ENCODE measurements around the gene POLR2L. TPM values are rescaled to one million over a fixed set of nuclear protein-coding genes. Genes with fewer than 3 reads are reported as not detected.

The POLR2L gene
- total RNA-seq, 1 donor from 2014 or later = 64.4 TPM

DNA sequence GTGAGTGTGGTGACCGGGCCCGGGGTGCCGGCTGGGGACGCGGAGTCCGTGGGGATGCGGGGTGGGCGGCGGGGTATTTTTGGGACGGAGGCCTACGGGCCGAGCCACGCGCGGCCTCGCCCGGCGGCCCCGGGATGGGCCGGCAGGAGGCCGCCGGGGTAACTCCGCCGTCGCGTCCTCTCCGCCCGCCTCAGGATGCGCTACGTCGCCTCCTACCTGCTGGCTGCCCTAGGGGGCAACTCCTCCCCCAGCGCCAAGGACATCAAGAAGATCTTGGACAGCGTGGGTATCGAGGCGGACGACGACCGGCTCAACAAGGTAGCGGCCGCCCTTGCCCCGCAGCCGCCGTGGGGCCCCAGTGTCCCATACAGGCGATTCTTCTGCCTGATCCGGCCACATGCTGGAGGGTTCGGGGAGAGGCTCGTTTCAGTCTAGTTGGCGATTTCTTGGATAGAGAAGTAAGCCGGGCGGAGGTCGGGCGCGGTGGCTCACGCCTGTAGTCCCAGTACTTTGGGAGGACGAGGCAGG lies 32.2 kb downstream of the POLR2L start:
- DNase-seq = no peak

DNA sequence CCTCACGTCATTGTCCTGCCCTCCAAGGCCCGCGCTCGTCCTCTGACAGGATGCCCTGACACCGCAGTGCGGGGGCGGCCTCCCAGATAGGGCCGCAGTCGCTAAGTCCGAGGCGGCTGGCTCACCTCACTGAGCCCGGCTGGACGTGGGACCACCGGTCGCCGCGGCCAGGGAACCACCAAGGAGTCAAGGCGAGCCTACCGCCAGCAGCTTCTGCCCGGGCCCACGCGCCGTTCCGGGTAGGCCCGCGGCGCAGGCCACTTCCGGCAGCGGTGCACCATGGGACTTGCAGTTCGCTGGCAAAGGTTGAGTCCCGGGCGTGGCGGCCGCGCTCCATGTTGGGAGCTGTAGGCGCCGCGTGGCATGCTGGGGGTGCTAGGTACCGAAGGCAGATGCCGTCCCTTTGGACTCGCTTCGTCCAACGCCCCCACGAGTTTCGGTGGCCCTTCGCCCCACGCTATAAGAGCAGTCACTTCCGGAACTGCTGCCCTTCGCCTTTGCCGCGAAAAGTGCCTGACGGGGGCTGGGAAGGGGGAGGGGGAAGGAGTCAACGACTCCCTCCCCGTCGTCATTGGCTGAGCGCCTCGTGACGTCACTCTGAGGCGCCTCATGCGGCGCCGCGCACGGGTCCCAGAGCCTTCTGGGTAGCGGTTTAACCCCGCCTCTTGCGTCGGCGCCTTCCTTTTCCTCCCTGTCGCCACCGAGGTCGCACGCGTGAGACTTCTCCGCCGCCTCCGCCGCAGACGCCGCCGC lies 32.9 kb downstream of the POLR2L start, which contains the start of gene RPLP2:
RPLP2 (plus strand) TSS at position 681 of the 753 bp plus-strand sequence. CDS start 268 bp downstream, outside the sequence.
- DNase-seq = peak; percentile 99

DNA sequence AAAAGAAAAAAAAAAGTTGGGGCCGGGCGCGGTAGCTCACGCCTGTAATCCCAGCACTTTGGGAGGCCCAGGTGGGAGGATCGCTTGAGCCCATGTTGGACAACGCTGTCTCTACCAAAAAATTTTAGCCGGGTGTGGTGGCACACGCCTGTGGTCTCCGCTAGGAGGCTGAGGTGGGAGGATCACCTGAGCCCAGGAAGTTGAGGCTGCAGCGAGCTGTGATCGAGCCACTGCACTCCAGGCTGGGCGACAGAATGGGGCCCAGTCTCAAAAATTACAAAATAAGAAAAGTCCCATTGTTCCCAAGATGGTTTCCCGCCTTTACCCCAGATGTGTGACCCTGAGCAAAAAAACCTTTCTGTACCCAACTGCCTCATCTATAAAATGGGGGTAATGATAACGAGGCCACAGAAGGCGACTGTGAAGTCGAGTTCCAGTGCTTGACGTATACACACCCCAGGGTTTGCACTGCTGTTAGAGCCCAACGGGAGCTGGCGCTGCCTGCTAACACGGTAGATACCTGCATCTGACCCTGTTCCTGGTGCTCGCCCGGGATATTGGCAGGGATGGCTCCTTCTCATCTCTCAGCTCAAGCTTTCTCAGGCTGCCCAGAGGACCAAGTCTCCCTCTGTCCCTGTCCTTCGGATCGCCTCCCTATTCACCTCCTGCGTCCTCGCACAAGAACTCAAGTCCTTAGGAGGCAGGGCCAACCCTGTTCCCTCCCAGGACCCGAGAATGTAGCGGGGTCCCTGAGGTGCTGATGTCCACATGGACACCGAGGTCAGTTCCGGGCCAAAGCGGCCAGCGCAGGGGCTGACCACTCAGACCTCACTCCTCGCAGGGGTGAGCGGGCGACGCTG lies 33.7 kb downstream of the POLR2L start:
- no peak for DNase-seq

DNA sequence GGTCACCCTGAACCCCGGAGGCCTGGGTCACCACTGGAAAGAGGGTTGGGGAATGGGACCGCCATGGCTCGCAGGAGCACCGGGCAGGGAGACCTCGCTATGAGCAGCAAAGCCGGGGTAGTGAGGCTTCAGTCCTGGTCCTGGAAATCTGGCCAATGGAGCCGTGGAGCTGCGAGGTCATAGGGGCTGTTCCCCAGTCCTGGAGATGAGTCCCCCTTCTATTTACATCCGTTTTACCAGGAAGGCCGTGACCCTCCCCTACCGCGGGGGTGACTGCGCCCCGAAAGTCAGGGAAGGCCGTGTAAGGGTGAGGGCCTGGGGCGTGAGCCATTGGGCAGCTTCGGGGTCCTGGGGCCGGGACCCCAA lies 37.7 kb downstream of the POLR2L start:
- DNase-seq = no peak

DNA sequence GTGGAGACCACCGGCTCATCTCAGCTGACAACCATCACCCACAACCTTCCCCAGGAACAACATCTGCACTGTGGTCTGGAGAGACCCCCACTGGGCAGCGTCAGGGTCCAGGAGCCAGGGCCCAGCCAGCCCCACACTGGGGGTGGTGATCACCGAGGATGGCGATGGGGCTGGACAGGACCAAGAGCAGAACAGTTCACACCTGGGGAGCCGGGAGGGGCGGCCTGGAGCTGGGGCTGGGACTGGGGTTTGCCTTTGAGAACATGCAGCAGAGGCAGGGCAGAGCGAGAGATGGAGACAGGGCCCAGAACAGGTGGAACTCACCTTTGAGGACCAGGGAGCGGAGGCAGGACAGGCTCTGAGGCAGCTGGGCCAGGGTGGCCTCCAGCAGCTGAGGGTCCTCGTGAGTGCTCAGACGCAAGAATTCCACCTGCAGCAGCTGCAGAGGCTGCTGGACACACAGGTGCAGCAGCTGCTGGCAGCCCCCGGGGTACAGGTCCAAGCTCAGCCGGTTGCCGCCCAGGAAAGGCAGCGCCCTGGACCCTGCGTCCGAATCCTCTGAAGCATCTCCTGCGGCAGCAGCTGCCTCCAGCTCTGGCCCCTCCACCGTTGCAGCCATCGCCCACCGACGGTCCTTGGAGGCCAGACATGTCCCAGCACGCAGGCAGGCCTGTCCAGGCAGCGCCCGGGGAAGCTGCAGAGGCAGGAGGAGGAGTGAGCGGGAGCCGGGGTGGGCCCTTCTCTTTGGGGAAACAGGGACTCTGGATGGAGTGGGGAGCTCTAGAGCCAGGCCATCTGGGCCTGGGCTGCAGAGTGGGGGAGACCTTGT lies 38.3 kb downstream of the POLR2L start:
- DNase-seq = no peak

DNA sequence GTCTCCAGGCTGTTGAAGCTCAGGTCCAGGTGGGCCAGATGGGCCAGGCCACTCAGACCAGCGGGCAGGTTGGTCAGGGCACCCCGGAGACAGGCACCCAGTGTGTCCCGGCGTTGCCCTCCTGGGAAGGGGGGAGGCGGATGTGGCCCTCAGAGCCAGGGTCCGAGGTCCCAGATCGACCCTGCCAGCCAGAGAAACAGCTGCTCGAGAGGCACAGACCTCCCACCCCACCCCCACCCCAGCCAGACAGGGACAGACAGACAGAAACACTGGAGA lies 38.9 kb downstream of the POLR2L start:
- no peak for DNase-seq

DNA sequence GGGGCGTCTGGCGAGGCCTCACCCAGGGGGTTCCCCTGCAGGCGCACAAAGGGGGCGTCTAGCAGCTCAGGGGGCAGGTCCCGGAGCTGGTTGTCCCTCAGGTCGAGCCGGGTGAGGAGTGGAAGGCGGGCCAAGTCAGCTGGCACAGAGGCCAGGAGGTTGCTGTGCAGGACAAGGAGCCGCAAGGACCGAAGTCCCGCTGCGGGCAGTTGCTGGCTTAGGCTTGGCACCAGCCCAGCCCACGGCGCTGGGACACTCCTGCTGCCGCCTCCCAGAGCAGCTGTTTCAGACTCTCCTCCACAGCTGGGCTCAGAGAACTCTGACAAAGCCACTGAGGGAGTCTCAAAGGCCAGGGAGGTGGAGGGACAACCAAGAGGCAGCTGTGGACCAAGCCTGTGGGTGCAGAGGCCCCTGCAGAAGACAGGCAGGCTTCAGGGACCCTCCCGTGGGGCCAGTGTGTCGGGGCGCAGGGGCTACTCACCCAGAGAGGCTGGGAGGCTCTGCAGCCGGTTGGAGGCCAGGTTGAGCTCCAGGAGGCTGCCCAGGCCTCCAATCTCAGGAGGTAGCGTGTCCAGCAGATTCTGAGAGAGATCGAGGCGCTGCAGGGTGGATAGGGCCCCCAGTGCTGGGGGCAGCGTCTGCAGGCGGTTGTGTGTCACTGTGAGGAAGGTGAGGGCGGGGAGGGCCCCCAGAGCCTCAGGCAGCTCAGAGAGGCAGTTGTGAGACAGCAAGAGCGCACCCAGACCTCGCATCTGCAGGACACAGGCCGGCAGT lies 39.4 kb downstream of the POLR2L start:
- DNase-seq = no peak

DNA sequence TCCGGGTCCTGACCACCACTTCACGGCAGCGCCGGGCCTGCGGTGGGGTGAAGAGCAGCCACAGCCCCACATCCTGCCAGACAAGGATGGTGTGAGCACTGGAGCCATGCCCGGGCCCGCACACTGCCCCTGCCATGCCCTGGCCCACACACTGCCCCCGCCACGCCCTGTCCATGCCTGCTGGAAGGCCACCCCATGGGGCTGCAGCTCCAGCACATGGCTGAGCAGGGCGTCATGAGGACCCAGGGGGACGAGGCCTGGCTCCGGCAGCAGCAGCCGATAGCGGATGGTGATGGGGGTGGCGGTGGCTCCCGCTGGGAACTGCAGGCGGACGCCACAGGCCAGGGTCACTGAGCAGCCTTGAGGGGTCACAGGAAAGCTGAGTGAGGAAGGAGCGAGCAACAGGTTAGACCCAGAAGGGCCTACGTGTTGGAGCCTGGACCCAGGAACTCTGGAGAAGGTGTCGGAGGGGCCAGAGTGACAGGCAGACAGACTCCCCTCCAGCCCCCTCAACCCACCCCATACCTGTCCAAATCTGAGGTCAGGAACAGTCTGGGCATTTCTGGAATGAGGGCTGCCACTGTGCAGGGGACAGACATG lies 40.2 kb downstream of the POLR2L start:
- DNase-seq = no peak

DNA sequence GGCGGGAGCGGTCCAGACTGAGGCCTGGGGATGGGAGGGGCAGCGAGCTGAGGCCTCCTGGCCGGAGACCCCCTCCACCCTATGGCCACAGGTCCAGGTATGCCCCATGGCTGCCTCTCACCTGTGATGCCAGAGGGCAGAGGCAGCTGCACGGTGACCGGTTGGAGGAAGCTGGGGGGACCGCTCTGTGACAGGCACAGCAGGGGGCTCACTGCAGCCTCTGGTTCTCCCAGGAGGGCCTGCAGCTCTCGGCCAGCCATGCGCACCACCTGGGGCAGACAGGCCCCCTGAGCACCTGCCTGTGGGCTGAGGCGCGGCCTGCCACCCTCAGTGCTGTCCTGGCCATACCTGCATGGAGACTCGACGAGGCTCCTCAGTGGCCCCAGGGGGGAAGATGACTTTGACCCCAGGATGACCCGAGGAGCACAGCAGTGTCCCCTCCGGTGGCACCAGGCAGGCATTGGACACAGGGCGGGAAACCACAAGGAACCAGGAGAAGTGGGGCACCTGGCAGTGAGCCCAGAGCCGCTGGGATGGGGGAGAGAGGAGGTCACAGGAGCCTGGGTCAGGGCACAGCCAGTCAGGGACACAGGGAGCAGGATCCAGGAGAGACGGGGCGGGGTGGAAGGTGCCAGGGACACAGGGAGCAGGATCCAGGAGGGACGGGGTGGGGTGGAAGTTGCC lies 41.1 kb downstream of the POLR2L start:
- no peak for DNase-seq

DNA sequence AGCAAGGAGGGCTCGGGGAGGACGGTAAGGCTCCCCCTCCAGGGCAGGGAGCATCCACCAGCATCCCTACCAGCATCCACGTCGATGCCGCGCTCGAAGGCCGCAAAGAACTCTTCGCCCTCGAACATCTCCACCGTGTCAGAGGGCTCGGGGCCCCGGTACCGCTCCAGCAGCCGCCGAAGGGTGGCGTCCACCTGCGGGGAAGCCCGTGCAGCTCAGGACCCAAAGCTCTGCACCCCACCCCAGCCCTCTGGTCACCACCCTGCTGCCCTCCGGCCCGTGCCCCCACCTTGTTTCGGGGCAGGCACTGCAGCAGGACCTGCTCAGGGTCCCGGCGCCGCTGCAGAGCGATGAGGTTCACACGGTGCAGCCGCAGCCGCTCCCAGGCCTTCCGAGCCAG lies 41.9 kb downstream of the POLR2L start:
- no peak for DNase-seq

DNA sequence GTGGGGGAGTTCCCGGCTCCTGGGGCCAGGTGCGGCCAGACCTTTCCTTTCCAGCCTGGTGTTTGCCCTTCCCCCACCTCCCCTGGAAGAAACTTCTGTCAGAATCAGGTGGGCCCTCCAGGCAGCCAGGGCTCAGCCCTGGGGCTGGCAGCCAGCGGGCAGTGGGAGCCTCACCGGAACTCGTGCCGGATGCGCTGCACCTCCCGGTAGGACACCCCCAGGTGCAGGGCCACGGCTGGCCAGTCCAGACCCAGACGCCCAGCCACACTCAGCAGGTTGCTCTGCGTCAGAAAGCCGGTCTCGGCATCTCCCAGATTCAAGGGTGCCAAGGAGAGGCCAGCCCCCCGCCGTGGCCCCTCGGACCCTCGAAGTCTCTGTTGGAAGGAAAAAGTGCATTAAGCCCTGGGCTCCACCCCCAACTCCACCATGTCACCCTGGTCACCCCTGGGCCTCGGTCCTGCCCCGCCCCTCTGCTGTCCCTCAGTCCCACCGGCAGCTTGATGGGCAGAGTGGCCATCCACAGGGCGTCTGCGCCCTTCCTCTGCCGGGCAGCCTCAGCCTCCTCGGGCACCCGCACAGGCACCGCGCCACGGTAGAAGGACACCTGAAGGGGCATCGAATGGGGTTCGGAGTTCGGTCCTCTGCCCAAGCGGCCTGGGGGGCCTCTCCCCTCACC lies 42.5 kb downstream of the POLR2L start:
- DNase-seq = no peak

DNA sequence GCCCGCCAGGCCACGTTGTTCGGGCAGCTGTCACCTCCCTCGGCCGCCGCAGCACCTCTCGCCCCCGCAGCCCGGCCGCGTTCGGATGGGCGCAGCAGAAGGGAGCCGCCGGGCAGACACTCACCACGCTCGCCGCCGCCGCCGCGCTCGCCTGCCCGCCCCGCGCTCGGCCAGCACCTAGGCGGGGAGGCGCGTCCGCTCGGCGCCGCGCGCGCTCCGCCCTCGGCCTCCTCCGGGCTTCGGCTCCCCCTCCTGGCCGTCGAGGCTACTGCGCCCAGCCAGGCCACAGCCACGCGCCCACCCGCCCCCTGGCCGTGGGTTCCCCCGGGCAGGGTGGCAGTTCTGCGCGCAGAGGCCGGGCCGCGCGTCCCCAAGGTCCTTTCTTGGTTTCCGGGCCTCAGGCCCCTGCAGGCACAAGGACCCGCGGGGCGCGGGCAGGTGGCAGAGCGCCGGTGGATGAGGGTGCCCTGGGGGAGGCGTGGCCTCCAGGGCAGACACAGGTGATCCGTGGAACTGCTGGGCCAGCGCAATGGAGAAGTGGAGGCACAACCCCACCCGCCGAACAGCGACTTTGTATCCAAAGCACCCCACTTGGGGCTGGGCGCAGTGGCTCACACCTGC lies 44.1 kb downstream of the POLR2L start, which contains the start of gene SLC25A22:
SLC25A22 (minus strand) TSS at position 189 of the 621 bp plus-strand sequence. CDS start 3,275 bp downstream, outside the sequence.
- DNase-seq = peak; percentile 62

DNA sequence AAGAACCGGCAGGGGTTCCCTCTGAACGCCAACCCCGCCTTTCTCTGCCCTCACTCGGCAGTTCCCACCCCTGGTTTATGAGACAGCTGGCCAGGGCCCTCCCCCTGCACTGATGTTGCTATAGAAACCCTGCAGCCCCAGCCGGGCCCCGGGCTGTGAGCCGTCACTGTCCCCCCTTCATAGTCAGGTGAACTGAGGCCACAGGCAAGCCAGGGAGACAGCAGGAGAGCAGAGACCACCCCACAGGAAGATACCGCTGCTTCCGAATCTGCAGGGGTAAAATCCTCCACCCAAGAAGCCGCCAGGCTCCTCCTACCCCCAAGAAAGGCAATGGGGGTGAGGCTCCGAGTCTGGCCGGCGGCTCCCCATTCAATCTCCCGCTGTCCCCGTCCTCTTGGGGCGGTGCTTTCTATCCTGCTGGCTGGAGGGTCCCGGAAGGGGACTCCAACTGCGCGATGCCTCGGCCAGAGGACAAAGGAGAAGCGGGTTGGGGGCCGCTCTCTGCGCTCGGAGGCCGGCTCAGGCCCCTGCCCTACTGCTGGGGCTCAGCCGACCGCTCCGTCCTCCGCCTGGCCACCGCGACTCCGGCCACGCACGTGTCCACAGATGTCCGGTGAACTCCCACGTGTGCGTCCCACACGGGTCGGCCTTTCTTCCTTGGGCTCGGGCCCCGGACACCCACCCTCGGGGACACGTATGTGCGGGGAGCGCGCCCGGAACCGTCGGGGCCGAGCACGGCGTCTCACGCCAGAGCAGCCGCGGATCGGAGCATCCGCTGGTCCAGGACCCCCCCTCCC lies 44.8 kb downstream of the POLR2L start:
- peak; percentile 92 for DNase-seq

DNA sequence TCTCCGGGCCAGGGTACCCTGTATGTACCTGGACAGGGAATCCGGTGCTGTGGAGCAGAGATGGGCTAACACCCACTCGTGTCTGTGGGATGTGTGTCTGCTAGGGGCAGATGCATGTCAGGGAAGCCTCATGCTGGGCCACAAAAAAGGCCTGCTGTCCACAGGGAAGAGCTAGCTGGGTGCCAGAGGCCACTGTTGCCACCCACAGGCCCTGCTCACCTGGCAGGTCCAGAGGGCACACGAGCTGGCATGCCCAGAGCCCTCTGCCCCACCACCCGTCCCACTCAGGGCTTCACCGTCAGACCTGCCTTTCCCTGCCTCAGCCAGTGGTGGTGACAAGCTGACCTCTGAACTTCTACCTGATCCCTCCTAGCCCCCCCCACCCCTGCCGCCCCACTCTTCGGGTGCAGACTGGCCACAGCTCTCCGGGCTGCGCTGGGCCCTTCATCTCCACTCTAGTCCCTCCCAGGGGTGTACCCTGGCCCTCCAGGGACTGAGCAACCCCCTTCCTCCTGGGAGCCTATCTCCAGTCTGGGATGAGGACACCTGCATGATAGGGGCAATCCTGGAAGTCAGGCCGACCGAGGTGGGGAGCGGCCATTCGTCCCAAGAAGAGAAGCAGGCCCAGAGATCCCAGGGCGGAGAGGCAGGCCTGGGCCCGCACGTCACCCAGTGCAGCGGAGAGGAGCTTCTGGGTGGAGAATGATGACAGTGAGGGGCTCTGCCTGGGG lies 45.6 kb downstream of the POLR2L start:
- no peak for DNase-seq

DNA sequence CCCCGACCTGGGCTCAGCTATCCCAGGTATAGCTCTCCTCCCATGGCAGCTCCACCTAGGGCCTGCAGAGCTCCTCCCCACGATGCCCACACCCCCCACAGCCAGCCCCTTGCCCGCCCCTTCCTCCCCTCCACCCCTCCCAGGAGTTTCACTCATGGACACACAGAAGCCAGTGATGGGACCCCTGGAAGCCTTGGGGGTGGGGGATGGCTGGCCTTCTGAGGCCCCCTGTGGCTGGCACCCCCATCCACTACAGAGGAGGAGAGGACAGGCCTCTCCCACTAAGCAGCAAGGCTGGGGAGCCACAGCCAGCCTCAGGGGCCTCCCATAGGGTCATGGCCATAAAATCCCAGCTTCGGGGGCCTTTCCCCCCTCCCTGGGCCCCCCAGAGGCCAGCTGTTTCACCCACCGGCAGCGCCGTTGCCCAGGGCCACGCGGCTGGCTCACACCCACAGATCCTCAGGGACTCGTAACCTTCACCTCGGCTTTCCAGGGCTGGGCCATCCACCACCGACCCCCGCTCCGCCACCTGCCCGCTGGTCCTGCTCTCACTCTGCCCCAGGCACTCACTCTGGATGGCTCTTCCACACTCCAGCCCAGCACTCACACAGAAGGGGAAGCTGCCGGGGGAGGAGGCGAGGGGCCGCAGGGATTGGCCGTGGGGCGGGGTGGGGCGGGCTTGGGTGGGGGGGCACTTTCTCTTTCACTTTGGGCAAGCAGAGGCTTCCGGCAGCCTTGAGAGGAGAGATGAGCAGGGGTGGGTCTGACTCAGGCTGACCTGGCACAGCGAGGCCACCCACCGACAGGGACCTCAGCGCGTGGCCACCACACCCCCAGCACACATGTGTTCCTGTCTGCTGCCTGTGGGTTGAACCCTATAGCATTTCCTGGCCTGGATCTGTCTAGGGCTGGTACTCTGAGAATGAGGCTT lies 46.4 kb downstream of the POLR2L start:
- DNase-seq = peak; percentile 70

DNA sequence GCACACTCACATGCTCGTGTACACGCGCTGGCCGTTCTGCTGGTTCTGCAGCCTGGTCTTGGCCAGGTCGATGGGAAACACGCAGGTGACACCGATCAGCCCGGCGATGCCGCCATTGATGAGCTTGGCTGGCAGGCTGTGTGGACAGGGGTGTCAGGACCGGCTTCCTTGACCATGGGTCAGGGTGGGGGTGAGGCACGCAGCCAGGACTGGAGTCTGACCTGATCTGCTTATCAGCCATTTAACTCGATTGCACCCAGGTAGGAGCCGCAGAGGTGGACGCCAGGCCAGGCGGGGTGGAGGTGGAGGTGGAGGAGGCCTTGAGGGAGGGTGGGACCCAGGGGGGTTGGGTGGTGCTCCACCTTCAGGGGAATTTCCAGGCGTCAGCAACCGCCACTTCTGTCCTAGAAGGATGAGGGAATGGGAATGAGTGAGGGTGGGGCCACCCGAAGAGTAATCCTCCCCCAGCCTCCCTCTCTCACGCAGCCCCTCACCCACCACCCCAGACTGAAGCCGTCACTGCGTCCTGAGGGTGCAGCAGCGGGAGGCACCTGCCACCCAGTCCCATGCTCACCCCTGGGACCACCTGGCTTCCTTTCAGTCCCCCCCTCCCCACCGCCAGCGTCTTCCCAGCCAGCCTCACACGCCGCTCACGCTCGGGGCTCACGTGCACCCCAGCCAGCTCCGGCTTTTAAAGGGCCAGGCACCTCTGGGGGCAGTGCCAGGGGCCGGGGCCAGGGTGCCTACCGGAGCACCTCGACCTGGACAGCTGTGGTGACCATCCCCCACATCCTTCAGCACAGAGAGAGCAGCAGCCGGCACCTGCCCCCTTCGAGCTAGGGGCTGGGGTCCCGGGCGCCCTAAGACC lies 47.3 kb downstream of the POLR2L start:
- DNase-seq = no peak
